ENCODE measurements around the gene LINS1. TPM values are rescaled to one million over a fixed set of nuclear protein-coding genes. Genes with fewer than 3 reads are reported as not detected.

LINS1 gene
- total and polyA plus RNA-seq, 10 of the 15 experiments (the other 5 are each of a cell fraction or from before 2014, with no cell fraction given) = 13.5 to 33.1 (median 20.3) TPM

DNA sequence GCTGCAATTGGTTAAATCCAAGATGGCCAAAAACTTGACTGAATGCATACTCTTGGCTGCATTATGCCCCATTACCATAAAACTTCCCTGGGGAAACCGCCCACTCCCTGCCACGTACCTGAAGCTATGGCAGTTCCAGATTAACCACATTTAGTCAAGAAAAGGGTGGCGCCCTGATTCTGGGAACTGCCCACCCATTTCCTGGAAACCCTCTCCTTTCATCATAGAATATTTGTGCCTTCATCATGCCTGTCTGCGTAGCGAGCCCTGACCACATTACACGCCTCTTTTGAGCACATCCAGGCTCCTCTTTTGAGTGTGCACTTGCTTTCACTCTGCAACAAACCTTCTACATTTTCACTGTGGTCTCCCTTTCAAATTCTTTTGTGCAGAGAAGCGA, 5.2 kb downstream of the LINS1 start:
- H3K36me3 ChIP-seq (ENCODE audit: control insufficient read depth in 2 of 2, insufficient read depth in 2 of 2, low read length in 1 of 2) = peaks cover 0 to 2% of the 10 kb centered on the region in 2 experiments; a peak in 1 of 4 replicates
- DNase-seq (ENCODE audit: low read depth, low spot score) (peak; percentile 74), ATAC-seq (peak; percentile 86), FAIRE-seq (peak; percentile 85)
- CTCF ChIA-PET = interaction anchor here (0.6 to 1.7 kb wide), 5 partner anchors 24 to 757 kb away, joined by 3 to 4 read pairs (median 4); no protein-coding TSS in a partner anchor
- 2% methylated on average over 7 of the region's 7 CpGs for WGBS (ENCODE audit: insufficient coverage, insufficient replicate concordance, low lambda C conversion rate, missing lambda C conversion rate)
- BruUV-seq (replicated peaks) = no TSS peak
- peak overlapping the region; percentile 5 for H2AFZ ChIP-seq (ENCODE audit: control insufficient read depth, low read depth, low read length)
- intact Hi-C loops (cut with micrococcal nuclease; ENCODE audit: unreplicated experiment) (no loop called here), in situ Hi-C loops (cut with MboI) (loop anchor here (10.0 kb wide), 1 partner anchor 662 kb away; no protein-coding TSS in a partner anchor)
- peak overlapping the region; percentile 81 for H3K27ac ChIP-seq (ENCODE audit: control insufficient read depth, insufficient read depth)
- H3K79me2 ChIP-seq (ENCODE audit: control insufficient read depth, insufficient read depth, low read length) = peaks cover 77% of the 10 kb centered on the region
- peaks cover 19% of the 10 kb centered on the region for H3K4me1 ChIP-seq (ENCODE audit: control insufficient read depth, insufficient read depth, low read length)
- SMC1A ChIA-PET (ENCODE audit: uncharacterized antibody, unreplicated experiment) = interaction anchor here (0.7 to 1.5 kb wide), 5 partner anchors 11 to 655 kb away, joined by 3 to 6 read pairs (median 4); no protein-coding TSS in a partner anchor
- RAD21 ChIA-PET (ENCODE audit: unreplicated experiment) = no interaction called here
- H3K4me2 ChIP-seq (ENCODE audit: control insufficient read depth, insufficient read depth) = peak overlapping the region; percentile 51
- POLR2A ChIA-PET = interaction anchor here (0.6 kb wide), 1 partner anchor 321 kb away, joined by 3 read pairs; no protein-coding TSS in a partner anchor
- H4K20me1 ChIP-seq (ENCODE audit: control insufficient read depth, insufficient read depth) = no peaks in the 10 kb centered on the region
- H3K9ac ChIP-seq (ENCODE audit: control insufficient read depth, insufficient read depth, low read length) = peak overlapping the region; percentile 53
- H3K4me3 ChIP-seq = peak overlapping the region; percentile 55
- H3K9me3 ChIP-seq (replicated peaks; ENCODE audit: control insufficient read depth, insufficient read depth, low read length) = no peaks in the 10 kb centered on the region; the same call in 1 of the 3 replicates
- H3K27me3 ChIP-seq (replicated peaks in 1 of 2; ENCODE audit: control insufficient read depth in 2 of 2, insufficient read depth in 2 of 2, low read length in 1 of 2) = no peaks in the 10 kb centered on the region
- TF ChIP-seq SUPT20H (IDR thresholded peaks at IDR 0.05; ENCODE audit: borderline replicate concordance, control insufficient read depth, low read depth, low read length) (no peak), IKZF1 (conservative IDR thresholded peaks at IDR 0.05) (peak; percentile 55), EP300 (IDR thresholded peaks at IDR 0.05; ENCODE audit: borderline replicate concordance in 1 of 2, control insufficient read depth in 1 of 2, low read depth in 2 of 2, low read length in 2 of 2) (0 out of 4 replicates have a peak, but pooled peaks of 1 of the 2 experiments have one; percentile 14), JUNB (IDR thresholded peaks at IDR 0.05) (peak; percentile 81), POU2F2 (IDR thresholded peaks at IDR 0.05; ENCODE audit: borderline replicate concordance, low read depth, low read length) (peak; percentile 57; the same call in 1 of the 3 replicates), ZBED1 (IDR thresholded peaks at IDR 0.05; ENCODE audit: borderline replicate concordance) (peak; percentile 49; the same call in 1 of the 2 replicates), MEF2B (IDR thresholded peaks at IDR 0.05; ENCODE audit: partially characterized antibody, poor library complexity, severe bottlenecking) (peak; percentile 45), EGR1 (IDR thresholded peaks at IDR 0.05; ENCODE audit: borderline replicate concordance in 1 of 2, low read depth in 2 of 2, low read length in 2 of 2) (peak in 1 of 2 experiments; percentile 29; a peak in 1 of 3 replicates), ETV6 (conservative IDR thresholded peaks at IDR 0.05 in 1 of 2, IDR thresholded peaks at IDR 0.05 in 1 of 2; ENCODE audit: borderline replicate concordance in 1 of 2, low read depth in 1 of 2) (peak in 1 of 2 experiments; percentile 44; a peak in 1 of 4 replicates), NBN (IDR thresholded peaks at IDR 0.05) (0 out of 2 replicates have a peak, but pooled peaks have one; percentile 24), HDGF (IDR thresholded peaks at IDR 0.05) (0 out of 2 replicates have a peak, but pooled peaks have one; percentile 39)
- TF ChIP-seq, protein P1, sequence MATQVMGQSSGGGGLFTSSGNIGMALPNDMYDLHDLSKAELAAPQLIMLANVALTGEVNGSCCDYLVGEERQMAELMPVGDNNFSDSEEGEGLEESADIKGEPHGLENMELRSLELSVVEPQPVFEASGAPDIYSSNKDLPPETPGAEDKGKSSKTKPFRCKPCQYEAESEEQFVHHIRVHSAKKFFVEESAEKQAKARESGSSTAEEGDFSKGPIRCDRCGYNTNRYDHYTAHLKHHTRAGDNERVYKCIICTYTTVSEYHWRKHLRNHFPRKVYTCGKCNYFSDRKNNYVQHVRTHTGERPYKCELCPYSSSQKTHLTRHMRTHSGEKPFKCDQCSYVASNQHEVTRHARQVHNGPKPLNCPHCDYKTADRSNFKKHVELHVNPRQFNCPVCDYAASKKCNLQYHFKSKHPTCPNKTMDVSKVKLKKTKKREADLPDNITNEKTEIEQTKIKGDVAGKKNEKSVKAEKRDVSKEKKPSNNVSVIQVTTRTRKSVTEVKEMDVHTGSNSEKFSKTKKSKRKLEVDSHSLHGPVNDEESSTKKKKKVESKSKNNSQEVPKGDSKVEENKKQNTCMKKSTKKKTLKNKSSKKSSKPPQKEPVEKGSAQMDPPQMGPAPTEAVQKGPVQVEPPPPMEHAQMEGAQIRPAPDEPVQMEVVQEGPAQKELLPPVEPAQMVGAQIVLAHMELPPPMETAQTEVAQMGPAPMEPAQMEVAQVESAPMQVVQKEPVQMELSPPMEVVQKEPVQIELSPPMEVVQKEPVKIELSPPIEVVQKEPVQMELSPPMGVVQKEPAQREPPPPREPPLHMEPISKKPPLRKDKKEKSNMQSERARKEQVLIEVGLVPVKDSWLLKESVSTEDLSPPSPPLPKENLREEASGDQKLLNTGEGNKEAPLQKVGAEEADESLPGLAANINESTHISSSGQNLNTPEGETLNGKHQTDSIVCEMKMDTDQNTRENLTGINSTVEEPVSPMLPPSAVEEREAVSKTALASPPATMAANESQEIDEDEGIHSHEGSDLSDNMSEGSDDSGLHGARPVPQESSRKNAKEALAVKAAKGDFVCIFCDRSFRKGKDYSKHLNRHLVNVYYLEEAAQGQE (IDR thresholded peaks at IDR 0.05; ENCODE audit: low read depth, low read length) = no peak
- TF ChIP-seq, protein P2, sequence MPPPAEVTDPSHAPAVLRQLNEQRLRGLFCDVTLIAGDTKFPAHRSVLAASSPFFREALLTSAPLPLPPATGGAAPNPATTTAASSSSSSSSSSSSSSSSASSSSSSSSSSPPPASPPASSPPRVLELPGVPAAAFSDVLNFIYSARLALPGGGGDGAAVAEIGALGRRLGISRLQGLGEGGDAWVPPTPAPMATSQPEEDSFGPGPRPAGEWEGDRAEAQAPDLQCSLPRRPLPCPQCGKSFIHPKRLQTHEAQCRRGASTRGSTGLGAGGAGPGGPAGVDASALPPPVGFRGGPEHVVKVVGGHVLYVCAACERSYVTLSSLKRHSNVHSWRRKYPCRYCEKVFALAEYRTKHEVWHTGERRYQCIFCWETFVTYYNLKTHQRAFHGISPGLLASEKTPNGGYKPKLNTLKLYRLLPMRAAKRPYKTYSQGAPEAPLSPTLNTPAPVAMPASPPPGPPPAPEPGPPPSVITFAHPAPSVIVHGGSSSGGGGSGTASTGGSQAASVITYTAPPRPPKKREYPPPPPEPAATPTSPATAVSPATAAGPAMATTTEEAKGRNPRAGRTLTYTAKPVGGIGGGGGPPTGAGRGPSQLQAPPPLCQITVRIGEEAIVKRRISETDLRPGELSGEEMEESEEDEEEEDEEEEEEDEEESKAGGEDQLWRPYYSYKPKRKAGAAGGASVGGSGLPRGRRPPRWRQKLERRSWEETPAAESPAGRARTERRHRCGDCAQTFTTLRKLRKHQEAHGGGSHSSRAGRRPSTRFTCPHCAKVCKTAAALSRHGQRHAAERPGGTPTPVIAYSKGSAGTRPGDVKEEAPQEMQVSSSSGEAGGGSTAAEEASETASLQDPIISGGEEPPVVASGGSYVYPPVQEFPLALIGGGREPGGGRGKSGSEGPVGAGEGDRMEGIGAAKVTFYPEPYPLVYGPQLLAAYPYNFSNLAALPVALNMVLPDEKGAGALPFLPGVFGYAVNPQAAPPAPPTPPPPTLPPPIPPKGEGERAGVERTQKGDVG (CRISPR knock-in tag; IDR thresholded peaks at IDR 0.05) = no peak
- TF ChIP-seq, protein P3, sequence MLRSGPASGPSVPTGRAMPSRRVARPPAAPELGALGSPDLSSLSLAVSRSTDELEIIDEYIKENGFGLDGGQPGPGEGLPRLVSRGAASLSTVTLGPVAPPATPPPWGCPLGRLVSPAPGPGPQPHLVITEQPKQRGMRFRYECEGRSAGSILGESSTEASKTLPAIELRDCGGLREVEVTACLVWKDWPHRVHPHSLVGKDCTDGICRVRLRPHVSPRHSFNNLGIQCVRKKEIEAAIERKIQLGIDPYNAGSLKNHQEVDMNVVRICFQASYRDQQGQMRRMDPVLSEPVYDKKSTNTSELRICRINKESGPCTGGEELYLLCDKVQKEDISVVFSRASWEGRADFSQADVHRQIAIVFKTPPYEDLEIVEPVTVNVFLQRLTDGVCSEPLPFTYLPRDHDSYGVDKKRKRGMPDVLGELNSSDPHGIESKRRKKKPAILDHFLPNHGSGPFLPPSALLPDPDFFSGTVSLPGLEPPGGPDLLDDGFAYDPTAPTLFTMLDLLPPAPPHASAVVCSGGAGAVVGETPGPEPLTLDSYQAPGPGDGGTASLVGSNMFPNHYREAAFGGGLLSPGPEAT (IDR thresholded peaks at IDR 0.05; ENCODE audit: low read depth) = 0 out of 2 replicates have a peak, but pooled peaks have one; percentile 36
